Colonic mucosa (tissue), 4 donors: ENCODE data around the gene CLDN5. TPM values are rescaled to one million over a fixed set of nuclear protein-coding genes. Genes with fewer than 3 reads are reported as not detected.

ENCODE experiments used
- DNase-seq: peaks from one replicate; pipeline ENCODE4 v3.0.0-alpha.2; 2020
- H3K27ac ChIP-seq: fragments of 200-600 bp; one replicate; pipeline ENCODE4 v1.8.0; 2021
- H3K27me3 ChIP-seq: fragments of 200-600 bp; one replicate; pipeline ENCODE4 v1.8.0; 2021
- H3K36me3 ChIP-seq: fragments of 200-600 bp; one replicate; pipeline ENCODE4 v1.8.0; 2021
- H3K4me1 ChIP-seq: fragments of 200-600 bp; one replicate; pipeline ENCODE4 v1.8.0; 2021; ENCODE audit warnings: mild to moderate bottlenecking
- H3K4me3 ChIP-seq: fragments of 200-600 bp; one replicate; pipeline ENCODE4 v1.8.0; 2021
- H3K9ac ChIP-seq, 2 donors: one replicate each; pipeline ENCODE4 v1.7.0; 2013; ENCODE audit warnings: control low read depth in 2 of 2, low read depth in 2 of 2, low read length in 2 of 2
- H3K9me3 ChIP-seq: fragments of 200-600 bp; one replicate; pipeline ENCODE4 v1.8.0; 2021
- intact Hi-C: fragments of 100-400 bp; cut with DNase I; formaldehyde crosslinking; loops from one replicate; pipeline ENCODE4 v1.14.1; 2022
- total RNA-seq, 2 donors: library from RNA; stranded (reverse); fragmentation: NEBNext Ultra II Directional in 1 of 2; extraction: Animal tissue kit (Norgen Biotek cat#: 25700) in 1 of 2; gene quantifications; one replicate each; pipeline ENCODE4 v1.2.1, GENCODE V29; 2021
- TF ChIP-seq, protein P1 (sequence below): fragments of 200-600 bp; IDR thresholded peaks from one replicate; pipeline ENCODE4 v1.8.0; 2022; ENCODE audit warnings: antibody characterized with exemption, mild to moderate bottlenecking
- donor health status: healthy.
- donor health status: DM: no; HTN: no; CAD: no.
- donor health status: DM: no; HTN: no; CAD: no.

The CLDN5 gene
- total RNA-seq, 2 donors from 2014 or later: 10.4 to 31.0 TPM

DNA sequence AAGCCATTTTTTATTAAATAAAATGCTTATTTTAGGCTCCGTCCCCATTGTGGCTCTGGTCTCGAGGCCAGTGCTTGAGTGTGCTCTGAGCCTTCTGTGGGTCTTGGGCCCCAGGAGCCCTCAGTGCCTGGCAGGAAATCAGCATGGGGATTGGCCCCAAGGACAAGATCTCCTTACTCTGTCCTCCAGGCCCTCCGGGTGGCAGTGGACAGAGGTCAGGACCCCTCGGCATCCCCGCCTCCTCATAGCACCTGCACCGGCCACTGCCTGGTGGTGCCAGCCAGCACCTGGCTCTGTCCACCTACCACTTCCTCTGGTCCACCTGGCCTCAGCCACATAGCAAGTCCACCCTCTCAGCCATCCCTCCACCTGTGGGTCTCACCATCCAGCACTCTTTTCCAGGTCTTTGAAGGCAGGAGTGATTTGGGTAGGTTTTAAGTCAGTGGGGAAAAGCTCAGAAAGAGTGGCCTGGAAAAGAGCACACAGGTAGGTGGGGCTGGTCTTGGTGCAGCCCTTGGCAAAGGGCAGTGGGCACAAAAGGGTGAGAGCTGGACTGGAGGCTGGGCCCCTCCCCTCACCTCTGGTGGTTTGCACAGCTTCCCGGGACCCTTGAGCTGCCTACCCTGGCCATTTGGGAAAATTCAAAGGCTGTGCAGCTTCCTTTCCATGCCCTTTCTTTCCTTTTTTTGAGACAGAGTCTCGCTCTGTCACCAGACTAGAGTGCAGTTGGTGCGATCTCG is 3.5 kb downstream of the CLDN5 start:
- Histone ChIP-seq H3K27ac (no peak overlapping the region), H3K27me3 (peaks cover 30% of the 10 kb centered on the region), H3K4me1 (no peaks in the 10 kb centered on the region), H3K36me3 (no peaks in the 10 kb centered on the region), H3K9ac (no peak overlapping the region), H3K9me3 (no peaks in the 10 kb centered on the region), H3K4me3 (no peak overlapping the region)
- no peak for DNase-seq
- TF ChIP-seq, protein P1, sequence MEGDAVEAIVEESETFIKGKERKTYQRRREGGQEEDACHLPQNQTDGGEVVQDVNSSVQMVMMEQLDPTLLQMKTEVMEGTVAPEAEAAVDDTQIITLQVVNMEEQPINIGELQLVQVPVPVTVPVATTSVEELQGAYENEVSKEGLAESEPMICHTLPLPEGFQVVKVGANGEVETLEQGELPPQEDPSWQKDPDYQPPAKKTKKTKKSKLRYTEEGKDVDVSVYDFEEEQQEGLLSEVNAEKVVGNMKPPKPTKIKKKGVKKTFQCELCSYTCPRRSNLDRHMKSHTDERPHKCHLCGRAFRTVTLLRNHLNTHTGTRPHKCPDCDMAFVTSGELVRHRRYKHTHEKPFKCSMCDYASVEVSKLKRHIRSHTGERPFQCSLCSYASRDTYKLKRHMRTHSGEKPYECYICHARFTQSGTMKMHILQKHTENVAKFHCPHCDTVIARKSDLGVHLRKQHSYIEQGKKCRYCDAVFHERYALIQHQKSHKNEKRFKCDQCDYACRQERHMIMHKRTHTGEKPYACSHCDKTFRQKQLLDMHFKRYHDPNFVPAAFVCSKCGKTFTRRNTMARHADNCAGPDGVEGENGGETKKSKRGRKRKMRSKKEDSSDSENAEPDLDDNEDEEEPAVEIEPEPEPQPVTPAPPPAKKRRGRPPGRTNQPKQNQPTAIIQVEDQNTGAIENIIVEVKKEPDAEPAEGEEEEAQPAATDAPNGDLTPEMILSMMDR: no peak
- intact Hi-C loops: no loop called here

DNA sequence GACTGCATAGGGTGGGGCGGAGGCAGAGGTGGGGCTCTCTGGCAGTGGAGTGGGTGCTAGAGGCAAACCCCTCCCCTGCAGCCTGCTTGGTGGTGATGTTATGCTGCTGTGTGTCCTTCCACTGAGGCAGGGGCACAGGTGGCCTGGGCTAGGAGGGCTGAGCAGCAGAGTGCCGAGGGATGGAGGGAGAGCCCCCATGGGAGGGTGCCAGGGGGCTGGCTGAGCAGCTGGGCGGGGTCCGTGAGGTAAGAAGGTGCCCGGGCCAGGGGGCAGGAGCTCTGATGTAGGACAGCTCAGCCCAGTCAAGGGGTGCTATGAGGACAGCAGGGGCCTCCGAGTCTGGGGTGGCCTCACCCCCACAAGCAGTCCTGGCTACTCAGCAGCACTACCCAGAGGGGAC is 4.2 kb downstream of the CLDN5 start:
- H3K9ac ChIP-seq: no peak overlapping the region
- DNase-seq: no peak
- H3K4me1 ChIP-seq: no peaks in the 10 kb centered on the region
- peaks cover 24% of the 10 kb centered on the region for H3K27me3 ChIP-seq
- H3K27ac ChIP-seq: no peak overlapping the region
- H3K9me3 ChIP-seq: no peaks in the 10 kb centered on the region
- TF ChIP-seq, protein P1: no peak
- H3K36me3 ChIP-seq: no peaks in the 10 kb centered on the region
- intact Hi-C loops: no loop called here
- no peak overlapping the region for H3K4me3 ChIP-seq

DNA sequence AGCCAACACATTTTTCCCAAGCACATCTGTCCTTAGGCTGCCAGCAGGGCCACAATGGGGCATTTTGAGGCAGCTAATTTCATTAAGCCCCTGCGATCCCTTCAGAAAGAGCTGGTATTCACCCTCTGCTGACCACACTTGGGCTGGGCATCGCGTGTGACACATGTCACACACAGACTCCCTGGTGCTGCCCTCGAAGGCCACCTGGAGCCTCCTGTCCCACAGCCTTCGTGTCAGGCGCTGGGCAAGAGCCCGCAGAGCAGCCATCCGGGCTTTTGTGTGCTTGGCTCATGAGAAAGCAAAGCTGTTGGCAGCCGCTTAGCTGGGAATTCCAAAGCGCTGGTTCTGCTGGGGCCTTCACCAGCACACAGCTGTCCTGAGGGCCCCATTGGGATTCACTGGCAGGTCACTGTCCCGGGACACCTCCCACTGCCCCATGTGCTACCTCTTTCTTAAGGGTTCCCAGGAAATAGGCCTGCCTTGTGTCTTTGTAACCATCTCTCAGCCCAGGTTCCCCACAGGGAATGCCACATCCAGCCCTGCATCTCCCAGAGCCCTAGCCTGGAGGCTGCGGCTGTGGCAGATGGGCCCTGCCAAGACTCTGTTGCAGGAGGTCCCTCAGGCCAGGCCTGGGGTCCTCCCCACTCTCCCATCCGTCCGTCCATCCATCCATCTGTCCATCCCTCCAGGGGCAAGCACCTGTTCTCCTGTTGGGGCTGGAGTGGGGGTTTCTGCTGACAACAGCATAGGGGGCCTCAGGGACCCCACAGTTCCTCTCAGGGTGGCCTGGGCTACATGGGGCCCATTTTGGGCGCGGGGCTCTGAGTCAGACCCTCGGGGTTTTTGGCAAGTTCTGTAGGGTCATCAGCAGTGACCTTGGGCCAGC is 4.9 kb downstream of the CLDN5 start:
- TF ChIP-seq, protein P1: no peak
- Histone ChIP-seq H3K4me3 (no peak overlapping the region), H3K27me3 (peaks cover 17% of the 10 kb centered on the region), H3K27ac (no peak overlapping the region), H3K36me3 (no peaks in the 10 kb centered on the region), H3K9ac (no peak overlapping the region), H3K9me3 (no peaks in the 10 kb centered on the region), H3K4me1 (no peaks in the 10 kb centered on the region)
- DNase-seq: no peak
- intact Hi-C loops: no loop called here

DNA sequence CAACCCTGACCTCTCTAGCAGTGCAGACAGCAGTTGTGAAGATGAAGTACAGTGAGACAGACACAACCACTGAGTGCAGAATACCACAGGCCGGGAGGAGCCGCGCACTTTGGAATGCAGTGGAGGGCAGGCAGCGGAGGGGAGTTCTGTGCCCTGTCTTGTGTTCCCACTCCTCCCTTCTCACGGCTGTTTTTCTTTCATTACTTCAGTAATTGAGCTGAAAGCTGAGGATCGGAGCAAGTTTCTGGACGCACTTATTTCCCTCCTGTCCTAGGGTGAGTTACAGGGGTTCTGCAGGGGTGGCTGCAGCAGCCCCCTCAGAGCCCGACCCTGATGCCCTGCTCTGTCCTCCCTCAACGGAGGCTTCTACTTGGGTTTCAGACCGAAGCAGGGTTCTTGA is 5.6 kb downstream of the CLDN5 start:
- no peak overlapping the region for H3K27ac ChIP-seq
- no peaks in the 10 kb centered on the region for H3K9me3 ChIP-seq
- intact Hi-C loops: no loop called here
- H3K9ac ChIP-seq: no peak overlapping the region
- peaks cover 10% of the 10 kb centered on the region for H3K27me3 ChIP-seq
- DNase-seq: no peak
- H3K36me3 ChIP-seq: no peaks in the 10 kb centered on the region
- H3K4me3 ChIP-seq: no peak overlapping the region
- TF ChIP-seq, protein P1: no peak
- no peaks in the 10 kb centered on the region for H3K4me1 ChIP-seq

DNA sequence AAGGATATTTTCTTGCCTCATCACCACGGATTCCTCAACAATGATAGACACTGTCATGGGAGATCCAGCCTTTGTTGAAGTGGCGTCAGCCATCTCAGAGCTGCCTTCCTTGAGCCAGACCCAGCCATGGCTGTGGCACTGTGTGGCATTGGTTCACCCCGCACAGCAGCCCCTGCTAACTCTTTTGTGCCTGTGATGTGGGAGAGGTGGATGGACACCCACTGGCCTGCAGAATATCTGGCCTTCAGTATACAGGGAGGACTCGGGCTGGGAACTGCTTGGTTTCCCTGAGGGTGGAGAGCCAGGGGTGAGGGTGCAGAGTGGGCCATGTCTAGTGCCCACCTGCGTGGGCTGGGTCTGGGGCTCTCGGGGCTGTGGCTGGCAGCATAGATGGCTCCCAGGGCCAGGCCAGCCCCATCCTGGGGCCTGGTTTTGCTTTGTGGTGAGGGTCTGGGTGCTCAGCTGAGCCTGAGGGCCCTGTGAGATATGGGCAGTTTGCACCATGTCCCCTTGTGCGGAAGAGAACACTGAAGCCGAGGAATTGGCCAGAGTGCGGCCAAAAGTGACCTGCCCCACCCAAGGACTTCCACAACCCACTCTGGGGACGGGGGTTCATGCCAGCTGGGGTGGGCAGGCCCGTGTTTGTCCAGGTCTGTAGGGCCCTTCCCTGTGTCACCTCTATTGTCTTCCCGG is 6.1 kb downstream of the CLDN5 start:
- TF ChIP-seq, protein P1: no peak
- no peak overlapping the region for H3K4me3 ChIP-seq
- DNase-seq: no peak
- H3K9ac ChIP-seq: no peak overlapping the region
- intact Hi-C loops: no loop called here
- no peaks in the 10 kb centered on the region for H3K4me1 ChIP-seq
- H3K27ac ChIP-seq: no peak overlapping the region
- no peaks in the 10 kb centered on the region for H3K36me3 ChIP-seq
- no peaks in the 10 kb centered on the region for H3K9me3 ChIP-seq
- H3K27me3 ChIP-seq: peaks cover 5% of the 10 kb centered on the region
